ENCODE data around the gene PLCH1.

Gene PLCH1

GRCh38 chr3:155611456-155611855 is 133.4 kb downstream of the PLCH1 start:
- TF ChIP-seq, protein P1, sequence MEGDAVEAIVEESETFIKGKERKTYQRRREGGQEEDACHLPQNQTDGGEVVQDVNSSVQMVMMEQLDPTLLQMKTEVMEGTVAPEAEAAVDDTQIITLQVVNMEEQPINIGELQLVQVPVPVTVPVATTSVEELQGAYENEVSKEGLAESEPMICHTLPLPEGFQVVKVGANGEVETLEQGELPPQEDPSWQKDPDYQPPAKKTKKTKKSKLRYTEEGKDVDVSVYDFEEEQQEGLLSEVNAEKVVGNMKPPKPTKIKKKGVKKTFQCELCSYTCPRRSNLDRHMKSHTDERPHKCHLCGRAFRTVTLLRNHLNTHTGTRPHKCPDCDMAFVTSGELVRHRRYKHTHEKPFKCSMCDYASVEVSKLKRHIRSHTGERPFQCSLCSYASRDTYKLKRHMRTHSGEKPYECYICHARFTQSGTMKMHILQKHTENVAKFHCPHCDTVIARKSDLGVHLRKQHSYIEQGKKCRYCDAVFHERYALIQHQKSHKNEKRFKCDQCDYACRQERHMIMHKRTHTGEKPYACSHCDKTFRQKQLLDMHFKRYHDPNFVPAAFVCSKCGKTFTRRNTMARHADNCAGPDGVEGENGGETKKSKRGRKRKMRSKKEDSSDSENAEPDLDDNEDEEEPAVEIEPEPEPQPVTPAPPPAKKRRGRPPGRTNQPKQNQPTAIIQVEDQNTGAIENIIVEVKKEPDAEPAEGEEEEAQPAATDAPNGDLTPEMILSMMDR (conservative IDR thresholded peaks at IDR 0.05), result no peak
- no peak for TF ChIP-seq ZFX (IDR thresholded peaks at IDR 0.05)
- no peak overlapping the region for H3K27ac ChIP-seq

DNA sequence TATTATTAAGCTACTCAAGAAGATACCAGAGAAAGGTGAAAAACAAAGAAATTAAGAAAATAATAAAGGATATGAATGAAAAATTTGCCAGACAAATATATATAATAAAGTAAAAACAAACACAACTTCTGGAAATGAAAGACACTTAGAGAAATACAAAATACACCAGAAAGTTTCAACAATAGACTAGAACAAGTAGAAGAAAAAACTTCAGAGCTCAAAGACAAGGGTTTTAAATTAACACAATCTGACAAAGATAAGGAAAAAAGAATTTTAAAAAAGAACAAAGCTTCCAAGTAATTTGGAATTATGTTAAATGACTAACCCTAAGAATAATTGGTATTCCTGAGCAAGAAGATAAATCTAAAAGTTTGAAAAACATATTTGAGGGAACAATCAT is 135.3 kb downstream of the PLCH1 start:
- H3K27ac ChIP-seq, result no peak overlapping the region
- TF ChIP-seq, protein P1 (conservative IDR thresholded peaks at IDR 0.05), result no peak
- TF ChIP-seq ZFX (IDR thresholded peaks at IDR 0.05), result no peak

- no peak overlapping the region for H3K27ac ChIP-seq
Observed at GRCh38 chr3:155608228-155608920, 136.5 kb downstream of the PLCH1 start.

DNA sequence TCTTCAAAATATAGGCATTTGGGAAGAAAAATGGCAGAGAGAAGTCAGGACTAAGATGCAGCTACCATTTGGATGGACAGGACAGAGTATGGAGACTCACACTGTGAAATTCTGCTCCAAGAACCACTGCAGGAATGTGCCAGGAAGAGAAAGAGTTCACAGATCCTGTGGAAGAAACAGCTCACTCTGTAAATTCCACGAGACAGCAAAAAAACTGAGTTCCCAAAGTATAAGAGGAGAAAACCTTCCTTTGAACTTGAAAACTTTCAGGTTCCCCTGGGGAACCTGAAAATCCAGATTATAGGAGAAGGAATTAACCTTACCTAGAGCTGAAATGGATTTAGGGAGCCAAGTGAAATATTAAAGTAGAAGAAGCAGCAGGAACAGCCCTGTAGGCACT is 137.1 kb downstream of the PLCH1 start:
- no peak overlapping the region for H3K27ac ChIP-seq
- no peak for TF ChIP-seq ZFX (IDR thresholded peaks at IDR 0.05)
- TF ChIP-seq, protein P1 (conservative IDR thresholded peaks at IDR 0.05), result no peak

More at GRCh38 chr3:155608228-155608920, 136.5 kb downstream of the PLCH1 start:
- TF ChIP-seq, protein P1 (conservative IDR thresholded peaks at IDR 0.05), result no peak
- TF ChIP-seq ZFX (IDR thresholded peaks at IDR 0.05), result no peak

DNA sequence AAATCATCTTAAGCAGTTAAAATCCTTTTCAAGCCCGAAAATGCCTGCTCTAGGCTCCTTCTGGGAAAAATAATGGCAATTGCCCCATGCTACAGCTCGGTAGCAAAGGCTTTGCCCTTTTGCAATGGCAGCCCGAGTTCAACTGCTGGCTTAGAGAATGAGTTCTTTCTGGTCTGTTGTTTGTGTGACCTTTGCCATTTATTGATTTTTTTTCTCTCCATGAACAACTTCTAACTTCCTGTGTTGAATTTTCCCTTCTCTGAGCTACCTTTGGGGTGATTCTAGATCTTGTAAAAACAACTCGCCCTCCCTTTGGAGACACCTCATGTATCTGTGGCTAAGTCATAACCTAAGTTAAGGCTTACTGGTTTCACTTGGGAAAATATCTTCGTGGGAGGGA is 139.3 kb downstream of the PLCH1 start:
- TF ChIP-seq ZFX (IDR thresholded peaks at IDR 0.05), result no peak
- TF ChIP-seq, protein P1 (conservative IDR thresholded peaks at IDR 0.05), result no peak
- H3K27ac ChIP-seq, result no peak overlapping the region

DNA sequence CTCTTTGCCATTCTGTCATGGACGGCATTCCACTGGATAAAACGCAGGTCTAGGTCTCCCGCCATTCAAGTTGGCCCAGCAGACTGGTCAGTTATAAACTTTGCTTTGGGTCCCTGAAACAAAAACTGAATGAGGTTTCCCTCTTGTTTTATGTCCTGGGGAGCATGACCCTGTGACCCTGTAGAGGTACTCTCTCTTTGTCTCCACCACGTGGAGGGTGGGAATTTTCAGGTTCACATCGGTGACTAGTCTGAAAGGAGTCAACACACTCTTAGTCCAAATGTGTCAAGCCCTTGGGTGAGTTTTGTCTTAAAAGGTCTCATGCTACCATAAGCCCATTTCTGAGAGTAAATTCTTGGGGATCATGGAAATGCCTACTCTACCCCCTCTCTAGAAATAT is 139.9 kb downstream of the PLCH1 start:
- TF ChIP-seq, protein P1 (conservative IDR thresholded peaks at IDR 0.05), result no peak
- TF ChIP-seq ZFX (IDR thresholded peaks at IDR 0.05), result no peak
- H3K27ac ChIP-seq, result no peak overlapping the region

DNA sequence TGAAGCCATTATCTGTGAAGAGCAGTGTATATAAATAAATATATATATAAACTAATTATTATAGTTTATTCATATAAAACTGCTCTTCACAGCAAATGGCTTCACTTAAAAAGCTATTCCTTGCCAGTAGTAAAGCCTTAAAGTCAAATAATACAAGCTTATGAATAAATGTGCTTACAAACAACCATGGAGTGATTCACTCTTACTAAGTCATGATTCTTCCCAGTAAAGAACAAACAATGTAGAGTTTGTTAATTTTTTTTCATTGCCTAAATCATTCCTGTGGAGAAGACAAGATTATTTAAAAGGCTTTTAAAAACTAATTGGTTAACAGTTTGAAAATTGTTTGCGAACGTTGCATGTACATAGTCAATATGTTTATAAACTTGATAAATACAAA is 140.7 kb downstream of the PLCH1 start:
- H3K27ac ChIP-seq, result no peak overlapping the region
- TF ChIP-seq, protein P1 (conservative IDR thresholded peaks at IDR 0.05), result no peak
- TF ChIP-seq ZFX (IDR thresholded peaks at IDR 0.05), result no peak

Measured in C4-2B (cell line).